Breast epithelium (tissue), 4 donors: ENCODE measurements around the gene RAB8A. TPM values are rescaled to one million over a fixed set of nuclear protein-coding genes. Genes with fewer than 3 reads are reported as not detected.

Experiments used
- DNase-seq, 2 donors: peaks; one replicate each; pipeline ENCODE4 v3.0.0-alpha.2; 2019; ENCODE audit warnings: low spot score in 2 of 2
- H3K27ac ChIP-seq, 2 donors: fragments of 200-600 bp; sonication (generic) in 1 of 2; one replicate each; pipeline ENCODE4 v1.5.1; 2016 to 2019; ENCODE audit warnings: mild to moderate bottlenecking in 1 of 2
- H3K27me3 ChIP-seq, 2 donors: fragments of 200-600 bp; sonication (generic) in 1 of 2; one replicate each; pipeline versions ENCODE4 v1.5.1 to v1.6.0; 2017 to 2019; ENCODE audit warnings: control low read depth in 1 of 2, mild to moderate bottlenecking in 1 of 2
- H3K36me3 ChIP-seq: fragments of 200-600 bp; one replicate; pipeline ENCODE4 v1.5.1; 2019
- H3K4me1 ChIP-seq, 2 donors: fragments of 200-600 bp; sonication (generic); one replicate each; pipeline ENCODE4 v1.5.1; 2016 to 2019; ENCODE audit warnings: control low read depth in 1 of 2
- H3K4me3 ChIP-seq, 3 donors: fragments of 200-600 bp; sonication (generic); 1 replicate in 2 of 3; 2 replicates in 1 of 3; pipeline ENCODE4 v1.5.1; 2016 to 2019; ENCODE audit warnings: mild to moderate bottlenecking in 3 of 3, moderate library complexity in 2 of 3
- H3K9me3 ChIP-seq, 2 donors: fragments of 200-600 bp; sonication (generic) in 1 of 2; one replicate each; pipeline ENCODE4 v1.5.1; 2016 to 2019; ENCODE audit warnings: control low read depth in 1 of 2
- POLR2A ChIP-seq: fragments of 450-650 bp; IDR thresholded peaks from one replicate; pipeline ENCODE4 v1.6.1; 2016; ENCODE audit warnings: antibody characterized with exemption, mild to moderate bottlenecking, moderate library complexity
- POLR2AphosphoS5 ChIP-seq, 3 donors: sonication (generic); formaldehyde crosslinking; IDR thresholded peaks; one replicate each; pipeline ENCODE4 v1.6.1; 2017; ENCODE audit warnings: antibody characterized with exemption in 3 of 3
- intact Hi-C: fragments of 100-400 bp; cut with DNase I; formaldehyde crosslinking; loops from one replicate; pipeline ENCODE4 v1.15.1; 2023; ENCODE audit warnings: low total_unique reads
- total RNA-seq, 3 donors: library from RNA; depleted of rRNA; stranded (reverse); fragments of >200 nt; gene quantifications; one replicate each; pipeline ENCODE4 v1.1.0, GENCODE V29; 2016
- TF ChIP-seq, protein P1 (sequence below), 3 donors: fragments of 450-650 bp; IDR thresholded peaks; one replicate each; pipeline ENCODE4 v1.5.1; 2016 to 2017; ENCODE audit warnings: antibody characterized with exemption in 3 of 3, mild to moderate bottlenecking in 3 of 3, moderate library complexity in 3 of 3

RAB8A gene
- total RNA-seq, result 10 to 100 TPM; 34.7 to 40.6 (median 38.8) TPM

DNA sequence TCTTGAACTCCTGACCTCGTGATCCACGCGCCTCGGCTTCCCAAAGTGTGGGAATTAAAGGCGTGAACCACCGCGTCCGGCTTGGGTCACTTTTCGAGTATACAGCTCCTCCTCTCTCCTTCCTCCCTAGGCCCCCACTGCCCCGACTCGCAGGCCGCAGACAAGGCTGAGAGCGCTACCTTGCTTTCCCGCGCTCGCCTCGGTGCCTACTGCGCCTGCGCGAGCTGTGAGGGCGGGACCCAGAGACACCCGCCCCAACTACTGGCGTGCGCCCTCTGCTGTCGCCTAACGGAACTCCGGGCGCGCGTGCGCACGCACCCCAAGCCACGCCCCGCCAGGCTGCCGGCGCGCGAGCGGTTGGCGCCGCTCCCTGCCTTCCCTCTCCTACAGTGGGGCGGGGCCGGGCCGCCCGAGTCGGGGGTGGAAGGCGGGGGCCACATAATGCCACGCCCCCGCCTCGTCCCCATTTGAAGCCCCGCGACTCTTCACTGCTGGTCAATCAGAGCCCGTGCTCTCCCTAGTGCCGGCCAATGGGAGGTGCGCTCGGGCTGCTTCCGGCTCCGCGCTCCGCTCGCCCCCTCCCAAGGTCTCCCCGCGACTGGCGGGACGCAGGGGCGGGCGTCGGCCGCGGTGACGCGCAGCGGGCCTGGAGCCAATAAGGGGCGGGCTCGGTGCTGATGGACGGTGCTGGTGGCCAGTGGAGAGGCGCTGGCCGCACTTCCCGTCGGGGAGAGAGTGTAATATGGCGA, at the start of gene RAB8A:
Gene RAB8A, plus strand, starts transcription at position 730 of the 749 bp plus-strand sequence. Its CDS starts 13 bp downstream, at position 743.
- intact Hi-C loops, result no loop called here
- peak; percentile 99 to 100 for DNase-seq
- TF ChIP-seq, protein P1, sequence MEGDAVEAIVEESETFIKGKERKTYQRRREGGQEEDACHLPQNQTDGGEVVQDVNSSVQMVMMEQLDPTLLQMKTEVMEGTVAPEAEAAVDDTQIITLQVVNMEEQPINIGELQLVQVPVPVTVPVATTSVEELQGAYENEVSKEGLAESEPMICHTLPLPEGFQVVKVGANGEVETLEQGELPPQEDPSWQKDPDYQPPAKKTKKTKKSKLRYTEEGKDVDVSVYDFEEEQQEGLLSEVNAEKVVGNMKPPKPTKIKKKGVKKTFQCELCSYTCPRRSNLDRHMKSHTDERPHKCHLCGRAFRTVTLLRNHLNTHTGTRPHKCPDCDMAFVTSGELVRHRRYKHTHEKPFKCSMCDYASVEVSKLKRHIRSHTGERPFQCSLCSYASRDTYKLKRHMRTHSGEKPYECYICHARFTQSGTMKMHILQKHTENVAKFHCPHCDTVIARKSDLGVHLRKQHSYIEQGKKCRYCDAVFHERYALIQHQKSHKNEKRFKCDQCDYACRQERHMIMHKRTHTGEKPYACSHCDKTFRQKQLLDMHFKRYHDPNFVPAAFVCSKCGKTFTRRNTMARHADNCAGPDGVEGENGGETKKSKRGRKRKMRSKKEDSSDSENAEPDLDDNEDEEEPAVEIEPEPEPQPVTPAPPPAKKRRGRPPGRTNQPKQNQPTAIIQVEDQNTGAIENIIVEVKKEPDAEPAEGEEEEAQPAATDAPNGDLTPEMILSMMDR (IDR thresholded peaks at IDR 0.05), result peak; percentile 97 to 99 (median 98)
- TF ChIP-seq POLR2AphosphoS5 (IDR thresholded peaks at IDR 0.05) (peak; percentile 78 to 95 (median 92)), POLR2A (no peak)
- no peaks in the 10 kb centered on the region for H3K27me3 ChIP-seq
- H3K36me3 ChIP-seq, result no peaks in the 10 kb centered on the region
- H3K27ac ChIP-seq, result peak within 1 kb of the TSS; percentile 92 to 97
- no peaks in the 10 kb centered on the region for H3K9me3 ChIP-seq
- H3K4me3 ChIP-seq, result peak within 1 kb of the TSS; percentile 84 to 87 (median 87)
- H3K4me1 ChIP-seq, result peaks cover 5 to 9% of the 10 kb centered on the region in 2 donors

DNA sequence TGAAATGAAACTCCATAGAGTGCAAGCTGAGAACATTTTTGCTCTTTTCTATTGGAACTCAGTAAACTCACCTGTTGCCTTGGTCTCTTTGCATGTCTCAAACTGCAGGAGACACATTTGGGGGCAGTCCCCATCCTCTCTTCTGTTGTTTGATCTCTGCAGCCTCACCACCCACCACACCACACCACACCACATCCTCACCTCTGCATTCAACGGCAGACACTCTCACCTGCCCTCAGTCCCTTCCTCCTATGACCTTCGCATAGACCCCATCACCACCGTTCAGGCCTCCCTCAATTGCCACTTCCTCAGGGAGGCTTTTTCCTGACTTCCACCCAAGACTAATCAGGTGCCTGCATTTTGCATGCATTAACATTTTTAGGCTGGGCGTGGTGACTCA, 49.7 kb upstream of the RAB8A start:
- TF ChIP-seq POLR2AphosphoS5 (IDR thresholded peaks at IDR 0.05) (no peak), POLR2A (no peak)
- TF ChIP-seq, protein P1 (IDR thresholded peaks at IDR 0.05), result no peak
- Histone ChIP-seq H3K27ac (no peak overlapping the region), H3K4me3 (no peak overlapping the region), H3K27me3 (no peaks in the 10 kb centered on the region), H3K4me1 (peaks cover 0 to 3% of the 10 kb centered on the region in 2 donors), H3K36me3 (no peaks in the 10 kb centered on the region), H3K9me3 (peaks cover 0 to 6% of the 10 kb centered on the region in 2 donors)
- no peak for DNase-seq
- intact Hi-C loops, result no loop called here

DNA sequence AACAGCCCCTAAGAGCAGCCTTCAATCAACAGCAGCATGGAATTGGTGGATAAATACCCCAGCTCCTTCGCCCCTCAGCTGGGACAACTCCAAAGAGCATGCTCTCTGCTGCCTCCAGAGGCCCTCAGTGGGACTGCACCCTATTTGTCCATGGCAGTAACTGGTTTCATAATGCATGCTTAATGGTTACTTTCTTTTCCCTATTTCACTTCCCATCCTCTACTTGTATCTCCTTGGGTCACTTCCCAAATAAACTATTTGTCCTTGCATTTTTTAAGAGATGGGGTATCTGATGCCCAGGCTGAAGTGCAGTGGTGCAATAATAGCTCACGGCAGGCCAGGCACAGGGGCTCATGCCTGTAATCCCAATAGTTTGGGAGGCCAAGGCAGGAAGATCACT, 48.9 kb upstream of the RAB8A start:
- Histone ChIP-seq H3K9me3 (peaks cover 0 to 6% of the 10 kb centered on the region in 2 donors), H3K4me1 (peaks cover 0 to 5% of the 10 kb centered on the region in 2 donors), H3K36me3 (no peaks in the 10 kb centered on the region), H3K27me3 (no peaks in the 10 kb centered on the region), H3K4me3 (no peak overlapping the region), H3K27ac (no peak overlapping the region)
- no peak for DNase-seq
- intact Hi-C loops, result no loop called here
- TF ChIP-seq POLR2A, result no peak
- TF ChIP-seq, protein P1 (IDR thresholded peaks at IDR 0.05), result peak; percentile 59 to 67 (median 66)

DNA sequence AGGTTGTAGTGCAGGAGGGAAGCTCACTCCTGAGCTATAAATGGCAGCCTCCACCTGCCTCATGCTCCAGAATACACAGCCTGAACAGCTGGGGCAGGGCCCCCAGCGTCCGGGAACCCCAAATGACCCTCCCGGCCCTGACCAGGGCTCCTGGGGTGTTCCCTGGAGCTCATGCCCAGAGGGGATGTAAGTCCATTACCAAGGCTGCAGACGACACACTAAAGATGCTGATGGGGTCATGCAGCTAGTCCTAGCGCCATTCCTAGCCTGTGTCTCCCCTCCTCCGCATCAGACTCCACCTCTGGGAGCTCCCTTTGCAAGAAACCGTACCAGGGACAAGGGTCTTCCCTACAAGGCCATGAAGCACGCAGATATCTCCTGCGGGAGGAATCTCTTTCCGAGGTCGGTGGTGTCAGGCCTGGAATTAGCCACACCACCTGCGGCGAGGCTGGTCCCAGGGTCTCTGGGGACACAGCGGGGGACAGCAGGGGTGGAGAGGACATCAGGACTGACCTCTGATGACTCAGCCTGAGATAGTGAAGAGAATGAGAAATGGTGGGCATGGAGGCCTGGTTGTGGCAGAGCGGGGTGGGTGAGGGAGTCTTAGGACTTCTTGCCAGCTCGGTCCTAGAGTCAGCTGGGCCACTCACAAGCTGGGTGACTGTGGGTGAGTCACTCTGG, 47.3 kb upstream of the RAB8A start:
- Histone ChIP-seq H3K36me3 (no peaks in the 10 kb centered on the region), H3K4me1 (peaks cover 0 to 5% of the 10 kb centered on the region in 2 donors), H3K9me3 (peaks cover 0 to 6% of the 10 kb centered on the region in 2 donors), H3K27ac (peak overlapping the region; percentile 60 to 77), H3K27me3 (no peaks in the 10 kb centered on the region), H3K4me3 (no peak overlapping the region)
- DNase-seq, result no peak
- intact Hi-C loops, result no loop called here
- TF ChIP-seq POLR2AphosphoS5 (IDR thresholded peaks at IDR 0.05) (no peak), POLR2A (no peak)
- TF ChIP-seq, protein P1 (IDR thresholded peaks at IDR 0.05), result no peak

DNA sequence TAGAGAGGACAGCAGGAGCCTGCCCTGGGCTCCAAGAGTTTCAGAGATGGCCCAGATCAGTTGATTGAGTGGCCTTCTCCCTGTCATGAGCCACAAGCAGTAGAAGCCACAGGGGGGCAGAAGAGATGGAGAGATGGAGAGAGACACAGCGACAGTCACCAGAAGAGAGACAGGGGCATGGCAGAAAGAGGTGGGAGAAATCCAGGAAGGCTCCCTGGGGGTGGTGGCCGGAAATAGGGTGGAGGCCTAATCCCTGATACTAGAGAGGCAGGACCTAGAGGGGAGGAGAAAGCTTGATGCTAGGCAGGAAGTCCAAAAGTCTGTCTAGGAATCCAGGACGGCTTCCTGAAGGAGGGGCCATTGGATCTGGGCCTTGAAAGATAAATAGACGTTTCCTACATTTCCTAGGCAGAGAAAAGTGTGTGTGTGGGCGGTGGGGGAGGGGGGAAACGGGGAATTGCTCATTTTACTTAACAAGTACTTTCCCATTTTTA, 45.0 kb upstream of the RAB8A start:
- Histone ChIP-seq H3K4me3 (peak overlapping the region; percentile 32 to 84 (median 80)), H3K36me3 (no peaks in the 10 kb centered on the region), H3K27me3 (no peaks in the 10 kb centered on the region), H3K9me3 (no peaks in the 10 kb centered on the region), H3K27ac (peak overlapping the region; percentile 95 to 97), H3K4me1 (peaks cover 3 to 10% of the 10 kb centered on the region in 2 donors)
- TF ChIP-seq, protein P1 (IDR thresholded peaks at IDR 0.05), result peak in 2 of 3 donors; percentile 22 to 38
- no peak for TF ChIP-seq POLR2A
- intact Hi-C loops, result no loop called here
- DNase-seq, result no peak
